ENCODE data around the gene PREX1. TPM values are rescaled to one million over a fixed set of nuclear protein-coding genes. Genes with fewer than 3 reads are reported as not detected.

Gene PREX1
- total RNA-seq, 3 donors from 2014 or later: 53.1 to 84.2 (median 65.1) TPM

DNA sequence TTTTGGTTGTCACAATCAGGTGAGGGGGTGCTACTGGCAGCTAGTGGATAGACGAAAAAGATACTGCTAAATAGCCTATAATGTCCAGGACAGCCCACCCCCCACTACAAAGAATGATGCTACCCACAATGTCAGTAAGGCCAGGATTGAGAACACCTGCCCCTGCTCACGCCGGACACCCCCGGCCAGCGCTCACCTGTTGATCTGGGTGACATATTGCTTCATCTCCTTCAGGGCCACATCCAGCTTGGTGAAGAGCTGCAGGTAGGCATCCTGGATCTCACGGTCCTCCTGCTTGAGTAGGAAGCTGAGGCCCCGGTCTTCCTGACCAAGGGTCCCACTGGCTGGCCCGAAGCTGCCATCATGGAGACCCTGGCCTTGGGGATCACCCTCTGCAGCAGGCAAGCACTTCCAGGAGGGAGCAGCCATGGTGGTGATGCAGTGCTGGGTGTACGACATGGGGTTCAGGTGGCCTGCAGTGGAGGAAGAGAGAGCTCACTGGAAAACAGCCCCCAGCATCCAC is 178.6 kb downstream of the PREX1 start:
- TF ChIP-seq CTCF (IDR thresholded peaks at IDR 0.05) (no peak), POLR2A (IDR thresholded peaks at IDR 0.05) (no peak), POLR2AphosphoS5 (IDR thresholded peaks at IDR 0.05) (no peak)
- Histone ChIP-seq H3K9me3 (no peaks in the 10 kb centered on the region), H3K36me3 (peaks cover 2% of the 10 kb centered on the region), H3K27ac (no peak overlapping the region), H3K4me1 (no peaks in the 10 kb centered on the region), H3K4me3 (no peak overlapping the region), H3K27me3 (no peaks in the 10 kb centered on the region)
- intact Hi-C loops (cut with DNase I; ENCODE audit: low total_unique reads): no loop called here
- DNase-seq (ENCODE audit: low spot score in 2 of 2): no peak

GRCh38 chr20:48648482-48649051 is 179.2 kb downstream of the PREX1 start:
- Histone ChIP-seq H3K4me3 (no peak overlapping the region), H3K27me3 (no peaks in the 10 kb centered on the region), H3K4me1 (no peaks in the 10 kb centered on the region), H3K9me3 (no peaks in the 10 kb centered on the region), H3K36me3 (peaks cover 2% of the 10 kb centered on the region), H3K27ac (no peak overlapping the region)
- DNase-seq (ENCODE audit: low spot score in 2 of 2): no peak
- TF ChIP-seq POLR2A (IDR thresholded peaks at IDR 0.05) (no peak), CTCF (IDR thresholded peaks at IDR 0.05) (no peak), POLR2AphosphoS5 (IDR thresholded peaks at IDR 0.05) (no peak)
- intact Hi-C loops (cut with DNase I; ENCODE audit: low total_unique reads): no loop called here

DNA sequence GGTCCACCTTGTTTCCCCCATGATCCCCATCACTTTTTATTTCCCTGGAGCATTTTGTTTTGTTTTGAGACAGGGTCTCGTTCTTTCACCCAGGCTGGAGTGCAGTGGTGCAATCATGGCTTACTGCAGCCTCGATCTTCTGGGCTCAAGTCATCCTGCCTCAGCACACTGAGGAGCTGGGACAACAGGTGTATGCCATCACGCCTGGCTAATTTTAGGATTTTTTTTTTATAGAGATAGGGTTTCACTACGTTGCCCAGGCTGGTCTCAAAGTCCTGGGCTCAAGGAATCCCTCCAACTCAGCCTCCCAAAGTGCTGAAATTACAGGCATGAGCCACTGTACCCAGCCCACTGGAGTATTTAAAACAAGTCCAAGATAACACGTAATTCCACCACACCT is 179.9 kb downstream of the PREX1 start:
- DNase-seq (ENCODE audit: low spot score in 2 of 2): no peak
- H3K4me3 ChIP-seq: no peak overlapping the region
- no peaks in the 10 kb centered on the region for H3K9me3 ChIP-seq
- intact Hi-C loops (cut with DNase I; ENCODE audit: low total_unique reads): no loop called here
- H3K36me3 ChIP-seq: peaks cover 2% of the 10 kb centered on the region
- TF ChIP-seq CTCF (IDR thresholded peaks at IDR 0.05) (no peak), POLR2A (IDR thresholded peaks at IDR 0.05) (no peak), POLR2AphosphoS5 (IDR thresholded peaks at IDR 0.05) (no peak)
- H3K27ac ChIP-seq: no peak overlapping the region
- no peaks in the 10 kb centered on the region for H3K4me1 ChIP-seq
- H3K27me3 ChIP-seq: no peaks in the 10 kb centered on the region

- DNase-seq (ENCODE audit: low spot score in 2 of 2): no peak
- Histone ChIP-seq H3K36me3 (no peaks in the 10 kb centered on the region), H3K9me3 (no peaks in the 10 kb centered on the region), H3K27me3 (no peaks in the 10 kb centered on the region), H3K27ac (no peak overlapping the region), H3K4me1 (no peaks in the 10 kb centered on the region), H3K4me3 (no peak overlapping the region)
- intact Hi-C loops (cut with DNase I; ENCODE audit: low total_unique reads): no loop called here
- TF ChIP-seq CTCF (IDR thresholded peaks at IDR 0.05): no peak
- no peak for TF ChIP-seq POLR2AphosphoS5 (IDR thresholded peaks at IDR 0.05)
- no peak for TF ChIP-seq POLR2A (IDR thresholded peaks at IDR 0.05)
These were observed 182.1 kb downstream of the PREX1 start for GRCh38 chr20:48645666-48646065.

GRCh38 chr20:48644286-48644828 is 183.4 kb downstream of the PREX1 start:
- Histone ChIP-seq H3K4me3 (no peak overlapping the region), H3K36me3 (no peaks in the 10 kb centered on the region), H3K27me3 (no peaks in the 10 kb centered on the region), H3K9me3 (no peaks in the 10 kb centered on the region), H3K27ac (no peak overlapping the region), H3K4me1 (no peaks in the 10 kb centered on the region)
- TF ChIP-seq POLR2AphosphoS5 (IDR thresholded peaks at IDR 0.05) (no peak), CTCF (IDR thresholded peaks at IDR 0.05) (no peak), POLR2A (IDR thresholded peaks at IDR 0.05) (no peak)
- no peak for DNase-seq (ENCODE audit: low spot score in 2 of 2)
- intact Hi-C loops (cut with DNase I; ENCODE audit: low total_unique reads): no loop called here
